Neural cell (in vitro differentiated cells): ENCODE data around the gene SLC18A2. TPM values are rescaled to one million over a fixed set of nuclear protein-coding genes. Genes with fewer than 3 reads are reported as not detected.

Experiments
- H2AFZ ChIP-seq: fragments of 200-600, 300-800 bp; sonication (generic), shearing (Covaris generic); 2 replicates; pipeline ENCODE4 v1.6.0; 2014; ENCODE audit warnings: low read depth, mild to moderate bottlenecking, antibody characterized with exemption, low read length, moderate library complexity
- H3F3A ChIP-seq: fragments of 200-600 bp; shearing (Covaris generic); 2 replicates; pipeline ENCODE4 v1.6.1; 2016; ENCODE audit warnings: mild to moderate bottlenecking, moderate library complexity, mixed read lengths, antibody characterized with exemption, low read length; ENCODE audit not compliant: insufficient read depth, poor library complexity, severe bottlenecking
- H3K27ac ChIP-seq: fragments of 200-600, 300-800 bp; sonication (generic), shearing (Covaris generic); 2 replicates; pipeline ENCODE4 v1.5.1; 2014; ENCODE audit warnings: mild to moderate bottlenecking, low read length, moderate library complexity
- H3K27me3 ChIP-seq: fragments of 300-800, 200-600 bp; sonication (generic), shearing (Covaris generic); 2 replicates; pipeline ENCODE4 v1.6.0; 2014; ENCODE audit warnings: mild to moderate bottlenecking, low read depth, low read length, moderate library complexity; ENCODE audit not compliant: insufficient read depth
- H3K36me3 ChIP-seq: fragments of 300-800, 200-600 bp; sonication (generic), shearing (Covaris generic); 2 replicates; pipeline ENCODE4 v1.5.1; 2014; ENCODE audit warnings: mild to moderate bottlenecking, antibody characterized with exemption, low read length, moderate library complexity; ENCODE audit not compliant: insufficient read depth
- H3K4me2 ChIP-seq: fragments of 300-800, 200-600 bp; sonication (generic), shearing (Covaris generic); 2 replicates; pipeline ENCODE4 v1.6.0; 2014; ENCODE audit warnings: mild to moderate bottlenecking, low read length
- H3K4me3 ChIP-seq: fragments of 300-800, 200-600 bp; sonication (generic), shearing (Covaris generic); 2 replicates; pipeline ENCODE4 v1.5.1; 2014; ENCODE audit warnings: mild to moderate bottlenecking, low read length, moderate library complexity
- H3K79me2 ChIP-seq: fragments of 200-600 bp; shearing (Covaris generic); replicated peaks from 2 replicates; pipeline ENCODE4 v1.6.0; 2014; ENCODE audit warnings: mild to moderate bottlenecking, low read length, moderate library complexity; ENCODE audit not compliant: insufficient read depth
- H3K9ac ChIP-seq: fragments of 300-800, 200-600 bp; sonication (generic), shearing (Covaris generic); 2 replicates; pipeline ENCODE4 v1.6.1; 2016; ENCODE audit warnings: mild to moderate bottlenecking, low read length, mixed read lengths
- H3K9me2 ChIP-seq: fragments of 200-600 bp; shearing (Covaris generic); 2 replicates; pipeline ENCODE4 v1.6.1; 2016; ENCODE audit warnings: mild to moderate bottlenecking, low read length, mixed read lengths; ENCODE audit not compliant: insufficient read depth
- H3K9me3 ChIP-seq: fragments of 200-600, 300-800 bp; sonication (generic), shearing (Covaris generic); 2 replicates; pipeline ENCODE4 v1.6.1; 2016; ENCODE audit warnings: mild to moderate bottlenecking, mixed run types, low read length, moderate library complexity, mixed read lengths
- H4K20me1 ChIP-seq: fragments of 200-600 bp; shearing (Covaris generic); 2 replicates; pipeline ENCODE4 v1.6.1; 2016; ENCODE audit warnings: mild to moderate bottlenecking, mixed run types; ENCODE audit not compliant: insufficient read depth
- EP300 ChIP-seq: fragments of 450-650 bp; conservative IDR thresholded peaks from 2 replicates; pipeline ENCODE4 v1.6.1; 2014; ENCODE audit warnings: antibody characterized with exemption, mild to moderate bottlenecking, moderate library complexity; ENCODE audit not compliant: poor library complexity, severe bottlenecking
- EZH2 ChIP-seq: fragments of 200-600, 300-800 bp; shearing (Covaris generic), sonication (generic); IDR thresholded peaks from 2 replicates; pipeline ENCODE4 v1.6.1; 2014; ENCODE audit warnings: antibody characterized with exemption, low read length, borderline replicate concordance, mild to moderate bottlenecking; ENCODE audit not compliant: insufficient read depth, poor library complexity, severe bottlenecking
- MXI1 ChIP-seq: fragments of 450-650 bp; conservative IDR thresholded peaks from 2 replicates; pipeline ENCODE4 v1.6.1; 2014; ENCODE audit warnings: antibody characterized with exemption, mild to moderate bottlenecking; ENCODE audit not compliant: poor library complexity, severe bottlenecking
- POLR2AphosphoS5 ChIP-seq: IDR thresholded peaks from 2 replicates; pipeline ENCODE4 v1.6.1; 2012
- RAD21 ChIP-seq: fragments of 450-650 bp; conservative IDR thresholded peaks from 2 replicates; pipeline ENCODE4 v1.6.1; 2014; ENCODE audit warnings: antibody characterized with exemption, mild to moderate bottlenecking, moderate library complexity
- REST ChIP-seq: IDR thresholded peaks from 2 replicates; pipeline ENCODE4 v1.6.1; 2012; ENCODE audit warnings: borderline replicate concordance
- SMC3 ChIP-seq: fragments of 450-650 bp; conservative IDR thresholded peaks from 2 replicates; pipeline ENCODE4 v1.6.1; 2014; ENCODE audit warnings: antibody characterized with exemption, mild to moderate bottlenecking, moderate library complexity; ENCODE audit not compliant: poor library complexity
- TAF1 ChIP-seq: IDR thresholded peaks from 2 replicates; pipeline ENCODE4 v1.6.1; 2012; ENCODE audit warnings: low read depth
- polyA plus RNA-seq: library from polyadenylated mRNA; depleted of rRNA; stranded (reverse); fragments of >200 nt; gene quantifications from 2 replicates; pipeline ENCODE4 v1.2.3, GENCODE V29; 2014
- TF ChIP-seq, protein P1 (sequence below): fragments of 450-650 bp; IDR thresholded peaks from 2 replicates; pipeline ENCODE4 v1.5.1; 2014; ENCODE audit warnings: antibody characterized with exemption, mild to moderate bottlenecking, moderate library complexity; ENCODE audit not compliant: poor library complexity, severe bottlenecking

Gene SLC18A2
- polyA plus RNA-seq, 1 donor from 2014 or later, result 0.05 TPM

DNA sequence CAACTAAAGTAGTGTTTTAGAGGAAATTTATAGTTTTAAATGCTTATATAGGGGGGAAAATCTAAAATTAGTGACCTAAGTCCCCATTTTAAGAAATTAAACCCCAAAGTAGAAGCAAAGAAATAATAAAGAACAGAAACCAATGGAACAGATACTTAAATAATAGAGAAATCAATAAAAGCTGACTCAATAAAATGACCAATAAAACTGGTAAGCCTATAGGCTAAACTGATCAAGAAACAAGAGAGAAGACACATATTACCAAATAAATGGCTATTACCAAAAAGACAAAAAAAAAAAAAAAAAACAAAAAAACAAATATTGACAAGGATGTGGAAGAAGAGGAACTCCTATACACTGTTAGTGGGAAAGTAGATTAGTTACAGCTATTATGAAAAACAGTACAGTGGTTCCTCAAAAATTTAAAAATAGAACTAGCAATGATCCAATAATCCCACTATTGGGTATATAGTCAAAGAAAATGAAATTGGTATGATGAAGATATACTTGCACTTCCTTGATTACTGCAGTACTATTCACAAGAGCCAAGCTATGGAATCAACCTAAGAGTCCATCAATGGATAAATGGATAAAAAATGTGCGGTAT, 53.2 kb downstream of the SLC18A2 start:
- H3K9ac ChIP-seq, result no peak overlapping the region

DNA sequence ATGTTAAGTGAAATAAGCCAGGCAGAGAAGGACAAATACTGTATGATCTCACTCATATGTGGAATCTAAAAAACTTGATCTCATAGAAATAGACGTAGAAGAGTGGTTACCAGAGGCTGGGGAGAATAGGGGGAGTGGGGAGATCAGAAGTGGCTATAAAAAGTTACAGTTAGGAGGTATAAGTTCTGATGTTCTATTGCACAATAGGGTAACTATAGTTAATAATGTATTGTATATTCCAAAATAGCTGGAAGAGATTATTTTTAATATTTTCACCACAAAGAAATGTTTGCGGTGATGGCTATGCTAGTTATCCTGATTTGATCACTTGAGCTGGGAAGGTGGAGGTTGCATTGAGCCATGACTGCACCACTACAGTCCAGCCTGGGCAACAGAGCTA, 53.8 kb downstream of the SLC18A2 start:
- no peak overlapping the region for H3K4me2 ChIP-seq
- H3K9ac ChIP-seq, result no peak overlapping the region
- H3F3A ChIP-seq, result no peaks in the 10 kb centered on the region
- H2AFZ ChIP-seq, result no peak overlapping the region
- H3K79me2 ChIP-seq, result no peaks in the 10 kb centered on the region
- H3K9me3 ChIP-seq, result no peaks in the 10 kb centered on the region
- H3K27ac ChIP-seq, result no peak overlapping the region
- H3K36me3 ChIP-seq, result no peaks in the 10 kb centered on the region
- no peaks in the 10 kb centered on the region for H4K20me1 ChIP-seq
- no peak overlapping the region for H3K4me3 ChIP-seq
- H3K27me3 ChIP-seq, result no peaks in the 10 kb centered on the region
- H3K9me2 ChIP-seq, result no peaks in the 10 kb centered on the region
- TF ChIP-seq EZH2, result no peak
- TF ChIP-seq POLR2AphosphoS5, result no peak
- TF ChIP-seq EP300, result no peak
- no peak for TF ChIP-seq RAD21
- TF ChIP-seq TAF1, result no peak
- no peak for TF ChIP-seq SMC3
- no peak for TF ChIP-seq MXI1
- no peak for TF ChIP-seq REST

More for the DNA sequence above, 53.2 kb downstream of the SLC18A2 start:
- Histone ChIP-seq H3K4me3 (no peak overlapping the region), H3K36me3 (no peaks in the 10 kb centered on the region), H3K9me3 (no peaks in the 10 kb centered on the region), H3F3A (no peaks in the 10 kb centered on the region), H3K27me3 (no peaks in the 10 kb centered on the region), H3K9me2 (no peaks in the 10 kb centered on the region), H3K4me2 (no peak overlapping the region), H4K20me1 (no peaks in the 10 kb centered on the region), H3K27ac (no peak overlapping the region), H2AFZ (no peak overlapping the region), H3K79me2 (no peaks in the 10 kb centered on the region)
- TF ChIP-seq REST (no peak), EZH2 (no peak), POLR2AphosphoS5 (no peak), RAD21 (no peak), SMC3 (no peak), TAF1 (no peak), MXI1 (no peak), EP300 (no peak)
- TF ChIP-seq, protein P1, sequence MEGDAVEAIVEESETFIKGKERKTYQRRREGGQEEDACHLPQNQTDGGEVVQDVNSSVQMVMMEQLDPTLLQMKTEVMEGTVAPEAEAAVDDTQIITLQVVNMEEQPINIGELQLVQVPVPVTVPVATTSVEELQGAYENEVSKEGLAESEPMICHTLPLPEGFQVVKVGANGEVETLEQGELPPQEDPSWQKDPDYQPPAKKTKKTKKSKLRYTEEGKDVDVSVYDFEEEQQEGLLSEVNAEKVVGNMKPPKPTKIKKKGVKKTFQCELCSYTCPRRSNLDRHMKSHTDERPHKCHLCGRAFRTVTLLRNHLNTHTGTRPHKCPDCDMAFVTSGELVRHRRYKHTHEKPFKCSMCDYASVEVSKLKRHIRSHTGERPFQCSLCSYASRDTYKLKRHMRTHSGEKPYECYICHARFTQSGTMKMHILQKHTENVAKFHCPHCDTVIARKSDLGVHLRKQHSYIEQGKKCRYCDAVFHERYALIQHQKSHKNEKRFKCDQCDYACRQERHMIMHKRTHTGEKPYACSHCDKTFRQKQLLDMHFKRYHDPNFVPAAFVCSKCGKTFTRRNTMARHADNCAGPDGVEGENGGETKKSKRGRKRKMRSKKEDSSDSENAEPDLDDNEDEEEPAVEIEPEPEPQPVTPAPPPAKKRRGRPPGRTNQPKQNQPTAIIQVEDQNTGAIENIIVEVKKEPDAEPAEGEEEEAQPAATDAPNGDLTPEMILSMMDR, result no peak
